H1 (cell line): ENCODE data around the gene TMC3. TPM values are rescaled to one million over a fixed set of nuclear protein-coding genes. Genes with fewer than 3 reads are reported as not detected.

Experiments
- CHD2 ChIP-seq: IDR thresholded peaks from 2 replicates; pipeline ENCODE4 v1.6.1; 2012; ENCODE audit warnings: low read length, improper control_type of control experiment
- FOSL1 ChIP-seq: IDR thresholded peaks from 2 replicates; pipeline ENCODE4 v1.6.1; 2011; ENCODE audit warnings: mild to moderate bottlenecking, low read depth, low read length, moderate library complexity; ENCODE audit not compliant: insufficient read depth
- PHF8 ChIP-seq: fragments of 200-600 bp; sonication (generic); conservative IDR thresholded peaks from 2 replicates; pipeline ENCODE4 v1.7.1; 2012; ENCODE audit warnings: low read depth, mild to moderate bottlenecking, inconsistent platforms, low read length, moderate library complexity
- SIRT6 ChIP-seq: IDR thresholded peaks from one replicate; pipeline ENCODE4 v1.7.1; 2012; ENCODE audit warnings: low read length, inconsistent platforms
- SIX5 ChIP-seq: IDR thresholded peaks from 2 replicates; pipeline ENCODE4 v1.6.1; 2011; ENCODE audit warnings: mild to moderate bottlenecking, low read depth, low read length
- SP1 ChIP-seq: IDR thresholded peaks from 2 replicates; pipeline ENCODE4 v1.6.1; 2011; ENCODE audit warnings: low read depth, low read length
- ZNF274 ChIP-seq: IDR thresholded peaks from 2 replicates; pipeline ENCODE4 v1.7.0; 2012; ENCODE audit warnings: low read length, borderline replicate concordance; ENCODE audit errors: extremely low read depth
- polyA plus RNA-seq, 7 experiments: library from polyadenylated mRNA; depleted of rRNA in 3 of 7; stranded (reverse) in 5 of 7; unstranded in 2 of 7; fragments of >200 nt in 5 of 7; fragments of 200-250 nt in 2 of 7; gene quantifications; 1 replicate in 5 of 7; 2 replicates in 1 of 7; 4 replicates in 1 of 7; pipeline versions ENCODE4 v1.2.1 to v1.2.3, GENCODE V29; 2011 to 2013; ENCODE audit warnings: missing spikeins in 2 of 7, mixed read lengths in 2 of 7
- total RNA-seq: library from RNA; stranded (reverse); fragmentation: NEBNext Ultra II Directional; extraction: Animal tissue kit (Norgen Biotek cat#: 25700); gene quantifications from 2 replicates; pipeline ENCODE4 v1.2.1, GENCODE V29; 2021
- TF ChIP-seq, protein P1 (sequence below): fragments of 300-600 bp; sonication (generic); IDR thresholded peaks from 2 replicates; pipeline ENCODE4 v1.7.1; 2012; ENCODE audit warnings: low read length, moderate library complexity, mild to moderate bottlenecking, inconsistent platforms; ENCODE audit not compliant: insufficient replicate concordance

The TMC3 gene
- total and polyA plus RNA-seq, 2 of the 8 experiments (the other 6 are each of a cell fraction or from before 2014, with no cell fraction given) = not detected

GRCh38 chr15:81323559-81323943 is 50.5 kb downstream of the TMC3 start (continued):
- TF ChIP-seq, protein P1, sequence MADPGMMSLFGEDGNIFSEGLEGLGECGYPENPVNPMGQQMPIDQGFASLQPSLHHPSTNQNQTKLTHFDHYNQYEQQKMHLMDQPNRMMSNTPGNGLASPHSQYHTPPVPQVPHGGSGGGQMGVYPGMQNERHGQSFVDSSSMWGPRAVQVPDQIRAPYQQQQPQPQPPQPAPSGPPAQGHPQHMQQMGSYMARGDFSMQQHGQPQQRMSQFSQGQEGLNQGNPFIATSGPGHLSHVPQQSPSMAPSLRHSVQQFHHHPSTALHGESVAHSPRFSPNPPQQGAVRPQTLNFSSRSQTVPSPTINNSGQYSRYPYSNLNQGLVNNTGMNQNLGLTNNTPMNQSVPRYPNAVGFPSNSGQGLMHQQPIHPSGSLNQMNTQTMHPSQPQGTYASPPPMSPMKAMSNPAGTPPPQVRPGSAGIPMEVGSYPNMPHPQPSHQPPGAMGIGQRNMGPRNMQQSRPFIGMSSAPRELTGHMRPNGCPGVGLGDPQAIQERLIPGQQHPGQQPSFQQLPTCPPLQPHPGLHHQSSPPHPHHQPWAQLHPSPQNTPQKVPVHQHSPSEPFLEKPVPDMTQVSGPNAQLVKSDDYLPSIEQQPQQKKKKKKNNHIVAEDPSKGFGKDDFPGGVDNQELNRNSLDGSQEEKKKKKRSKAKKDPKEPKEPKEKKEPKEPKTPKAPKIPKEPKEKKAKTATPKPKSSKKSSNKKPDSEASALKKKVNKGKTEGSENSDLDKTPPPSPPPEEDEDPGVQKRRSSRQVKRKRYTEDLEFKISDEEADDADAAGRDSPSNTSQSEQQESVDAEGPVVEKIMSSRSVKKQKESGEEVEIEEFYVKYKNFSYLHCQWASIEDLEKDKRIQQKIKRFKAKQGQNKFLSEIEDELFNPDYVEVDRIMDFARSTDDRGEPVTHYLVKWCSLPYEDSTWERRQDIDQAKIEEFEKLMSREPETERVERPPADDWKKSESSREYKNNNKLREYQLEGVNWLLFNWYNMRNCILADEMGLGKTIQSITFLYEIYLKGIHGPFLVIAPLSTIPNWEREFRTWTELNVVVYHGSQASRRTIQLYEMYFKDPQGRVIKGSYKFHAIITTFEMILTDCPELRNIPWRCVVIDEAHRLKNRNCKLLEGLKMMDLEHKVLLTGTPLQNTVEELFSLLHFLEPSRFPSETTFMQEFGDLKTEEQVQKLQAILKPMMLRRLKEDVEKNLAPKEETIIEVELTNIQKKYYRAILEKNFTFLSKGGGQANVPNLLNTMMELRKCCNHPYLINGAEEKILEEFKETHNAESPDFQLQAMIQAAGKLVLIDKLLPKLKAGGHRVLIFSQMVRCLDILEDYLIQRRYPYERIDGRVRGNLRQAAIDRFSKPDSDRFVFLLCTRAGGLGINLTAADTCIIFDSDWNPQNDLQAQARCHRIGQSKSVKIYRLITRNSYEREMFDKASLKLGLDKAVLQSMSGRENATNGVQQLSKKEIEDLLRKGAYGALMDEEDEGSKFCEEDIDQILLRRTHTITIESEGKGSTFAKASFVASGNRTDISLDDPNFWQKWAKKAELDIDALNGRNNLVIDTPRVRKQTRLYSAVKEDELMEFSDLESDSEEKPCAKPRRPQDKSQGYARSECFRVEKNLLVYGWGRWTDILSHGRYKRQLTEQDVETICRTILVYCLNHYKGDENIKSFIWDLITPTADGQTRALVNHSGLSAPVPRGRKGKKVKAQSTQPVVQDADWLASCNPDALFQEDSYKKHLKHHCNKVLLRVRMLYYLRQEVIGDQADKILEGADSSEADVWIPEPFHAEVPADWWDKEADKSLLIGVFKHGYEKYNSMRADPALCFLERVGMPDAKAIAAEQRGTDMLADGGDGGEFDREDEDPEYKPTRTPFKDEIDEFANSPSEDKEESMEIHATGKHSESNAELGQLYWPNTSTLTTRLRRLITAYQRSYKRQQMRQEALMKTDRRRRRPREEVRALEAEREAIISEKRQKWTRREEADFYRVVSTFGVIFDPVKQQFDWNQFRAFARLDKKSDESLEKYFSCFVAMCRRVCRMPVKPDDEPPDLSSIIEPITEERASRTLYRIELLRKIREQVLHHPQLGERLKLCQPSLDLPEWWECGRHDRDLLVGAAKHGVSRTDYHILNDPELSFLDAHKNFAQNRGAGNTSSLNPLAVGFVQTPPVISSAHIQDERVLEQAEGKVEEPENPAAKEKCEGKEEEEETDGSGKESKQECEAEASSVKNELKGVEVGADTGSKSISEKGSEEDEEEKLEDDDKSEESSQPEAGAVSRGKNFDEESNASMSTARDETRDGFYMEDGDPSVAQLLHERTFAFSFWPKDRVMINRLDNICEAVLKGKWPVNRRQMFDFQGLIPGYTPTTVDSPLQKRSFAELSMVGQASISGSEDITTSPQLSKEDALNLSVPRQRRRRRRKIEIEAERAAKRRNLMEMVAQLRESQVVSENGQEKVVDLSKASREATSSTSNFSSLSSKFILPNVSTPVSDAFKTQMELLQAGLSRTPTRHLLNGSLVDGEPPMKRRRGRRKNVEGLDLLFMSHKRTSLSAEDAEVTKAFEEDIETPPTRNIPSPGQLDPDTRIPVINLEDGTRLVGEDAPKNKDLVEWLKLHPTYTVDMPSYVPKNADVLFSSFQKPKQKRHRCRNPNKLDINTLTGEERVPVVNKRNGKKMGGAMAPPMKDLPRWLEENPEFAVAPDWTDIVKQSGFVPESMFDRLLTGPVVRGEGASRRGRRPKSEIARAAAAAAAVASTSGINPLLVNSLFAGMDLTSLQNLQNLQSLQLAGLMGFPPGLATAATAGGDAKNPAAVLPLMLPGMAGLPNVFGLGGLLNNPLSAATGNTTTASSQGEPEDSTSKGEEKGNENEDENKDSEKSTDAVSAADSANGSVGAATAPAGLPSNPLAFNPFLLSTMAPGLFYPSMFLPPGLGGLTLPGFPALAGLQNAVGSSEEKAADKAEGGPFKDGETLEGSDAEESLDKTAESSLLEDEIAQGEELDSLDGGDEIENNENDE = no peak
- TF ChIP-seq PHF8 (no peak), ZNF274 (no peak), SP1 (no peak), CHD2 (no peak), FOSL1 (no peak), SIX5 (no peak), SIRT6 (no peak)
